Measurements from ENCODE around the gene COL13A1. TPM values are rescaled to one million over a fixed set of nuclear protein-coding genes. Genes with fewer than 3 reads are reported as not detected.

The COL13A1 gene
- total RNA-seq, 6 donors from 2014 or later: 4.3 to 21.2 (median 10.4) TPM

DNA sequence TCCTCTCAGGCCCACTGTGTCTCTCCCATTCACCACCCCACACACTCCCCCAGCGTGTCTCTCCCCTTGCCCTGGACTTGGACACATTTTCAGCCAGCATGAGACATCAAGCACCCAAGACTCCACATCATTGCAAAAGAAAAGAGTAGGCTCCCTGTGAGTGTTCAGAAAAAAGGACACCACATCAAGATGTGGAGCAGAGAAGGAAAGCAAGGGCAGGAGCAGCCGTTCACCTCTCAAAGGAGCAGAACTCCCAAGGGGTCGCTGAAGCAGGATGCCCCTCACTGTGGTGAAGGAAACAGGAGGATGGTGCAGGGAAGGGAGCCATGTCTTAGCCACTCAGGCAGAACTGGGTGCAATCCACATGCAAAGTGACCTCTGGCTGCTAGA is 161.0 kb downstream of the COL13A1 start:
- no peak for TF ChIP-seq EP300 (IDR thresholded peaks at IDR 0.05)
- TF ChIP-seq CTCF (IDR thresholded peaks at IDR 0.05): no peak
- TF ChIP-seq POLR2A (IDR thresholded peaks at IDR 0.05): no peak
- no peak for TF ChIP-seq POLR2AphosphoS5 (IDR thresholded peaks at IDR 0.05)
- Histone ChIP-seq H3K4me3 (no peak overlapping the region), H3K27me3 (no peaks in the 10 kb centered on the region), H3K36me3 (no peaks in the 10 kb centered on the region), H3K27ac (no peak overlapping the region), H3K9me3 (no peaks in the 10 kb centered on the region), H3K4me1 (peaks cover 0 to 6% (median 2%) of the 10 kb centered on the region in 4 donors)
- ATAC-seq (ENCODE audit: low FRiP score in 2 of 2) (no peak), DNase-seq (no peak)
- 74 to 88% methylated on average over 2 to 3 of the region's 3 CpGs for WGBS, 2 donors

GRCh38 chr10:69963178-69963834 is 161.6 kb downstream of the COL13A1 start:
- no peaks in the 10 kb centered on the region for H3K27me3 ChIP-seq
- no peak overlapping the region for H3K27ac ChIP-seq
- no peaks in the 10 kb centered on the region for H3K9me3 ChIP-seq
- H3K4me3 ChIP-seq: no peak overlapping the region
- H3K4me1 ChIP-seq: peaks cover 0 to 6% (median 2%) of the 10 kb centered on the region in 4 donors
- H3K36me3 ChIP-seq: no peaks in the 10 kb centered on the region
- DNase-seq (no peak), ATAC-seq (ENCODE audit: low FRiP score in 2 of 2) (no peak)
- TF ChIP-seq POLR2A (IDR thresholded peaks at IDR 0.05) (no peak), EP300 (IDR thresholded peaks at IDR 0.05) (no peak), CTCF (IDR thresholded peaks at IDR 0.05) (no peak), POLR2AphosphoS5 (IDR thresholded peaks at IDR 0.05) (no peak)
- 79 to 90% methylated on average over 6 to 7 of the region's 7 CpGs for WGBS, 2 donors

GRCh38 chr10:69963835-69964710 is 162.4 kb downstream of the COL13A1 start:
- no peak overlapping the region for H3K27ac ChIP-seq
- TF ChIP-seq POLR2AphosphoS5 (IDR thresholded peaks at IDR 0.05): no peak
- TF ChIP-seq POLR2A (IDR thresholded peaks at IDR 0.05): no peak
- no peak for TF ChIP-seq EP300 (IDR thresholded peaks at IDR 0.05)
- TF ChIP-seq CTCF (IDR thresholded peaks at IDR 0.05): no peak
- H3K9me3 ChIP-seq: no peaks in the 10 kb centered on the region
- H3K4me1 ChIP-seq: peaks cover 0 to 6% (median 2%) of the 10 kb centered on the region in 4 donors
- no peak overlapping the region for H3K4me3 ChIP-seq
- H3K36me3 ChIP-seq: no peaks in the 10 kb centered on the region
- no peaks in the 10 kb centered on the region for H3K27me3 ChIP-seq
- DNase-seq (no peak), ATAC-seq (ENCODE audit: low FRiP score in 2 of 2) (no peak)
- WGBS, 2 donors: 83 to 87% methylated on average over 10 to 13 of the region's 13 CpGs

GRCh38 chr10:69965086-69965485 is 163.4 kb downstream of the COL13A1 start:
- Histone ChIP-seq H3K4me3 (no peak overlapping the region), H3K4me1 (peaks cover 0 to 6% (median 2%) of the 10 kb centered on the region in 4 donors), H3K27ac (no peak overlapping the region), H3K36me3 (no peaks in the 10 kb centered on the region), H3K27me3 (no peaks in the 10 kb centered on the region), H3K9me3 (no peaks in the 10 kb centered on the region)
- WGBS, 2 donors: 82 to 88% methylated on average over 3 of the region's 3 CpGs
- TF ChIP-seq POLR2AphosphoS5 (IDR thresholded peaks at IDR 0.05) (no peak), POLR2A (IDR thresholded peaks at IDR 0.05) (no peak), EP300 (IDR thresholded peaks at IDR 0.05) (no peak), CTCF (IDR thresholded peaks at IDR 0.05) (no peak)
- ATAC-seq (ENCODE audit: low FRiP score in 2 of 2): no peak
- DNase-seq: no peak

Data from upper lobe of left lung (tissue), 6 donors.